GM20000 (cell line): ENCODE measurements around the gene SHC4.

Source experiments
- DNase-seq: peaks from one replicate; pipeline ENCODE4 v3.0.0; 2012; ENCODE audit warnings: low spot score
- TF ChIP-seq, protein P1 (sequence below): IDR thresholded peaks from 2 replicates; pipeline ENCODE4 v1.5.1; 2012; ENCODE audit warnings: mild to moderate bottlenecking, control low read depth; ENCODE audit errors: extremely low read depth, missing control alignments

SHC4 gene

DNA sequence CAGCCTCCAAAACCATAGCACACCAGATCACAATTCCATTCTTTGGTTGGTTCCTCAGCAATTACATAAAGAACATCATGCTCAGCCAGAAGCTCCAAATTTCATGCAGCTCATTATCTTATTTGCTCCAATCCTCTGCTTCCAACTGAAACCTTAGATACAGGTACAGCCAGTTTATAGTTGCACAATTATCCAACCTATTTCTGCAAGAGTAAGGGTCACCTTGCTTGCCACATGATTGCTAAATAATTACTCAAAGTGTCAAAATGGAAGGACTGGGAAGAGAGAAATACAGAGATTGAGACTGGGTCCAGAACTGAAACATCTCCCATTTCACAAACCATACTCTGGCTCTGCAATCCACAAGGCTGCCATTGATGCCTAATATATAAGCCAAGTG, 23.4 kb upstream of the SHC4 start:
- TF ChIP-seq, protein P1, sequence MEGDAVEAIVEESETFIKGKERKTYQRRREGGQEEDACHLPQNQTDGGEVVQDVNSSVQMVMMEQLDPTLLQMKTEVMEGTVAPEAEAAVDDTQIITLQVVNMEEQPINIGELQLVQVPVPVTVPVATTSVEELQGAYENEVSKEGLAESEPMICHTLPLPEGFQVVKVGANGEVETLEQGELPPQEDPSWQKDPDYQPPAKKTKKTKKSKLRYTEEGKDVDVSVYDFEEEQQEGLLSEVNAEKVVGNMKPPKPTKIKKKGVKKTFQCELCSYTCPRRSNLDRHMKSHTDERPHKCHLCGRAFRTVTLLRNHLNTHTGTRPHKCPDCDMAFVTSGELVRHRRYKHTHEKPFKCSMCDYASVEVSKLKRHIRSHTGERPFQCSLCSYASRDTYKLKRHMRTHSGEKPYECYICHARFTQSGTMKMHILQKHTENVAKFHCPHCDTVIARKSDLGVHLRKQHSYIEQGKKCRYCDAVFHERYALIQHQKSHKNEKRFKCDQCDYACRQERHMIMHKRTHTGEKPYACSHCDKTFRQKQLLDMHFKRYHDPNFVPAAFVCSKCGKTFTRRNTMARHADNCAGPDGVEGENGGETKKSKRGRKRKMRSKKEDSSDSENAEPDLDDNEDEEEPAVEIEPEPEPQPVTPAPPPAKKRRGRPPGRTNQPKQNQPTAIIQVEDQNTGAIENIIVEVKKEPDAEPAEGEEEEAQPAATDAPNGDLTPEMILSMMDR: no peak
- DNase-seq: no peak

DNA sequence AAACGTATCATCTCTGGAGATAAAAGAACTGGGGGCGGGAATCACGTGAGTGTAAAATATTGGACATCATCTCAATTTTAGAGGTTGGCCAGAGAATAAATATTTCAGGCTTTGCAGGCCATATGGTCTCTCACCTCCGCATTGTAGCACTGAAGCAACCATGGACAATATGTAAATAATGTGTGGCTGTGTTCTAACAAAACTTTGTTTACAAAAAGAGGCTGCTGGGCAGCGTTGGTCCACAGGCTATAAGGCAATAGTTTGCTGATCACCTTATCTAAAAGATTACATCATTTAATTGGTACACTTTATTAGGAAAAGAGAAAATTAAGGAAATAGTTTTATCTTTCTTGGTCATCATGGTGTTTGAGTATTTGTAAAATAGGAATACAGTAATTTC, 22.5 kb upstream of the SHC4 start:
- TF ChIP-seq, protein P1: no peak
- no peak for DNase-seq

DNA sequence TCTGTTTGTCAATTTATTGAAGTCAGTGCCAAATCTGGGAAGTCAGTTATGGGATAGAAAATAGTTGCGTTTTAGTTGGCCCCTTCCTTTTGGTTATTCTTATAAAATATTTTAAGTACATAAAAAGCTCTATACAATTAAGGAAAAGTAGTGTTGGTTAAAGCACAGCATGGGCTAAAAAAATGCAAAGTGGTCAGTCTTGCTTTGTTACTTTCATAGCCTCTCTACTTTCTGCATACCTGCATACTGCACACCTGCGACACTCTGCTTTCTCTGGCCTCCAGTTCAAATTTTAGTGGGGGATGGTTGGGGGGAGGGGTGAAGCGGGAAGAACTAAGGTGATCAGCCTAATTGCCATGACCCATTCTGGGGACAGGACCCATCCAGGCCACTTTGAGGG, 21.8 kb upstream of the SHC4 start:
- TF ChIP-seq, protein P1: no peak
- DNase-seq: no peak

DNA sequence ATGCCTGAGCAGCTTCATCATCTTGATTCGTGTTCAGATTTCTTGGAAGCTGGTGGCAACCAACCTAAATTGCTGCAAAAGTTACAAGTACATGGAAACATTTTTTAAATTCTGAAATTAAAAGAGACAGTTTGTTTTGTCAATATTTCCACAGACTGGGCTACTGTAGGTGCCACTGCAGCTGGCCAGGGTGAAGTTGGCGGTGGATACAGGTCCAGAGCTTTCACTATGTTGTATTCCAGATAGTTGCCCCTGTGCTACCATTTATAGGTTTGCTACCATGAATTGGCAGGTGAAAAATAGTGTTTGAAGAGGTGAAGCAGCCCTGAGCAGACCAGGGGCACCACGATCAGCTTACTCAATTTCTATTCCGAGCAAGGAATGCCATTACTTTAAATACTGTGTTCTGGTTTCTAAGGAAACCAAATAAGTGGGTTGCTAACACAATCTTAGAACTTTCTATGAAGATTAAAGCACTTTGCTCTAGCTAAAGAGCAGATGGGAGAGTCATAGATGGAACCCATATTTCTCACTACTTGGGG, 21.2 kb upstream of the SHC4 start:
- DNase-seq: no peak
- TF ChIP-seq, protein P1: no peak

DNA sequence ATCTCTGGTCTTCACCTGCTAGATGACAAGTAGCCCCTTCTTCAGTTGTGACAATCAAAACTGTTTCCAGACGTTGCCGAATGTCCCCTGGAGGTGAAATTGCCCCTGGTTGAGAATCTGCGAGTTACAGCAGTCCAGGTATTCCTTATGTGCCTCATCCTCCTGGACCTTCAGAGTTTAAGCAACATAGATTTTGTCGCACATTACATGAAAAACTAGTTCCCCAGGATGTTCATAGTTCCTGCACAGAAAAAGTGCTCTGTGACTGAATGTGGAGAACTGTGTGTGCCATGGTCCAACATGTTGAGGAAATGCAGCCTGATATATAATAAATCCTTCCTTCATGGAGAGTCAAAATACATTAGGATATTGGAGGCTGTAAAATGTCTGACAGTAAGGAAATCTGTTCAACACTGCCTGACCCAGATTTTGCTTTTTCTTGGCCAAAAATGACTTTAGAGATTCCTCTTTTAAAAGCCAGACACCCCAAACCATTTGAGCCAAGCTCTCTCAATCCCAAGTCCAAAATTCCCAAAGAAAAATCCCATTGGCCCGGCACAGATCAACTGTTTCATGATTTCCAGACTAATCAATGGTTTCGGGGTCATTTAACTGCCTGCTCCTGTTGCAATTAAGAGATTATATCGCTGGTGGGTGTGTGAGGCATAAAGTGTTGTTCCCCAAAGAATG, 20.4 kb upstream of the SHC4 start:
- TF ChIP-seq, protein P1: no peak
- DNase-seq: no peak

DNA sequence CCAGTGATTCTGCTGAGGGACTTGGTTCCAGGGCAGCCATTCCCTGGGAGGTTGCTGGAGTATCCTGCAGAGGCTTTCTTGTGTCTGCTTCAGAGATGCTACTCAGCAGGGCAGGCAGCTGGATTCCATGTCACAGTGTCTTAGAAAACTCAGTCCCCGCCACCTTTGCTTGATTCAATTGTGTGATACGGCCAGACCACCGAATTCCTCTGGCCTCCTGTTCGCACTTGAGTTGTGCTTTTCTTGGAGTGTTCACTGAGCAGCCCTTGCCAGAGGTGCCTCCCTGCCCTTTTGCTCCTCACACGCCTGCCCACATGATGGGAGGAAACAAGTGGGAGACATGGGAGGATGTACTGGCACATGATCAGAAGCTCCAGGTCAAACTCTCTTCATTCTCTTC, 19.6 kb upstream of the SHC4 start:
- TF ChIP-seq, protein P1: no peak
- no peak for DNase-seq

DNA sequence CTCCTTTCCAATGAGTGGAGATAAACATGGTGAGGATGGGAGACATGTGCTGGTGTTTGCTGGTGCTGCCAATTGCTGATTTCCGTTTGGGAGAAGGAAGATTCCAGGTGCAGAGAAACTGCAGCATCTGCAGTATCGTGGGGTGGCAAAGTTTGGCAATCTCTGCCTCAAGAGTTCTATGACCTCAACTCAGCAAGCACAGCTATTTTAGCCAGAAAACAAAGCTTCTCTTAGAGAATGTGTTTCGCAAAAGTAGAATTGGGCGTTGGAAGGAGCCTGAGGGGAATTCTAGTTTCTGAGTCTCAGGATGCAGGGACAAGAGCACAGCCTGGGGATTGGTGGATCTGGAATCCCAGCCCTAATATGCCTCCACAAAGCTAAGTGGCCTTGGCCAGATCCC, 18.2 kb upstream of the SHC4 start:
- TF ChIP-seq, protein P1: no peak
- no peak for DNase-seq
